H1 (cell line): ENCODE measurements around the gene DENND4C.

ENCODE experiments used
- CHD1 ChIP-seq: IDR thresholded peaks from 2 replicates; pipeline ENCODE4 v1.6.1; 2012; ENCODE audit warnings: low read depth, low read length, improper control_type of control experiment
- EP300 ChIP-seq, 2 experiments: IDR thresholded peaks; 1 replicate in 1 of 2; 2 replicates in 1 of 2; pipeline ENCODE4 v1.6.1; 2011 to 2012; ENCODE audit warnings: low read depth in 2 of 2, low read length in 2 of 2, mild to moderate bottlenecking in 2 of 2, borderline replicate concordance in 1 of 2, inconsistent platforms in 1 of 2, moderate library complexity in 1 of 2
- POLR2A ChIP-seq, 2 experiments: IDR thresholded peaks; 1 replicate in 1 of 2; 2 replicates in 1 of 2; pipeline ENCODE4 v1.6.1; 2011; ENCODE audit warnings: low read depth in 2 of 2, low read length in 2 of 2, mild to moderate bottlenecking in 2 of 2; ENCODE audit errors: control extremely low read depth in 1 of 2
- TAF7 ChIP-seq: optimal IDR thresholded peaks from 2 replicates; pipeline ENCODE3; 2011; ENCODE audit warnings: low read depth, mild to moderate bottlenecking, inconsistent platforms, low read length, moderate library complexity, borderline replicate concordance

DNA sequence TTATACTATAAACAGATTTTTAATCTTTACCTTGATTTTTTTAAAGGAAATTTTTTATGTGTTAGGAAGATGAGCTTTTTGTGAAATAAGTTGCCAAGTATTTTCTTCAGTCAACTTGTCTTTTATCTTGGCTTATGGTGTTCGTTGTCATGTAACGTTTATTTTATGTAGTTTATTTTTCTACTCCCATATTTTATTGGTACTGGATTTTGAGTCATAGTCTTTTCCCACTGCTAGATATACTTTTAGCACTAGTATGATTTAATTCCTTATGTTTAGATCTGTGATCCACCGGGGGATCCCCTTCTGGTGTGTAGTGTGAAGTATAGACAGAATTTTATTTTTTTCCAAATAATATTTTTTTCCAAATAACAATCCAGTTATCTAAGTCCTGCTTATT, 54.2 kb downstream of the DENND4C start:
- TF ChIP-seq POLR2A (IDR thresholded peaks at IDR 0.05; ENCODE audit: control extremely low read depth in 1 of 2, low read depth in 2 of 2, low read length in 2 of 2) (no peak), TAF7 (no peak), EP300 (IDR thresholded peaks at IDR 0.05; ENCODE audit: borderline replicate concordance in 1 of 2, low read depth in 2 of 2, low read length in 2 of 2) (no peak), CHD1 (no peak)
